ENCODE results near the gene MYH14.

The MYH14 gene

GRCh38 chr19:50202962-50203280, 501 bp upstream of the MYH14 start:
- Histone ChIP-seq H3K4me2 (ENCODE audit: low read length) (no peak overlapping the region), H3K9me2 (replicated peaks; ENCODE audit: control insufficient read depth, low read length) (no peaks in the 10 kb centered on the region), H3K79me2 (ENCODE audit: control insufficient read depth, low read length) (no peaks in the 10 kb centered on the region), H3K36me3 (ENCODE audit: control insufficient read depth, low read length) (no peaks in the 10 kb centered on the region), H3K27ac (ENCODE audit: low read depth, low read length) (no peak overlapping the region), H4K20me1 (ENCODE audit: control insufficient read depth, insufficient read depth, low read depth, low read length) (no peaks in the 10 kb centered on the region), H3K27me3 (ENCODE audit: control insufficient read depth, low read length) (peaks cover 5% of the 10 kb centered on the region; the same call in 1 of the 2 replicates), H3K4me1 (ENCODE audit: control insufficient read depth, low read length) (no peaks in the 10 kb centered on the region), H3K4me3 (ENCODE audit: low read length) (no peak overlapping the region), H3F3A (ENCODE audit: control insufficient read depth, insufficient read depth) (no peaks in the 10 kb centered on the region), H3K9me3 (ENCODE audit: control insufficient read depth, insufficient read depth, low read length) (no peaks in the 10 kb centered on the region)
- no peak for TF ChIP-seq CTCF (IDR thresholded peaks at IDR 0.05; ENCODE audit: low read depth, low read length, poor library complexity, severe bottlenecking)
- TF ChIP-seq EZH2phosphoT487 (IDR thresholded peaks at IDR 0.05; ENCODE audit: borderline replicate concordance, low read length), result no peak

GRCh38 chr19:50204081-50204428, 633 bp downstream of the MYH14 start:
- TF ChIP-seq EZH2phosphoT487 (IDR thresholded peaks at IDR 0.05; ENCODE audit: borderline replicate concordance, low read length) (no peak), CTCF (IDR thresholded peaks at IDR 0.05; ENCODE audit: low read depth, low read length, poor library complexity, severe bottlenecking) (no peak)
- Histone ChIP-seq H3F3A (ENCODE audit: control insufficient read depth, insufficient read depth) (no peaks in the 10 kb centered on the region), H3K9me2 (replicated peaks; ENCODE audit: control insufficient read depth, low read length) (no peaks in the 10 kb centered on the region), H4K20me1 (ENCODE audit: control insufficient read depth, insufficient read depth, low read depth, low read length) (no peaks in the 10 kb centered on the region), H3K4me1 (ENCODE audit: control insufficient read depth, low read length) (no peaks in the 10 kb centered on the region), H3K4me3 (ENCODE audit: low read length) (no peak overlapping the region), H3K79me2 (ENCODE audit: control insufficient read depth, low read length) (no peaks in the 10 kb centered on the region), H3K27ac (ENCODE audit: low read depth, low read length) (no peak overlapping the region), H3K4me2 (ENCODE audit: low read length) (no peak overlapping the region), H3K36me3 (ENCODE audit: control insufficient read depth, low read length) (no peaks in the 10 kb centered on the region), H3K27me3 (ENCODE audit: control insufficient read depth, low read length) (peaks cover 5% of the 10 kb centered on the region; the same call in 1 of the 2 replicates), H3K9me3 (ENCODE audit: control insufficient read depth, insufficient read depth, low read length) (no peaks in the 10 kb centered on the region)

GRCh38 chr19:50204811-50205675, 1.6 kb downstream of the MYH14 start:
- H3K27me3 ChIP-seq (ENCODE audit: control insufficient read depth, low read length), result peaks cover 5% of the 10 kb centered on the region; the same call in 1 of the 2 replicates
- H3K27ac ChIP-seq (ENCODE audit: low read depth, low read length), result no peak overlapping the region
- no peak overlapping the region for H3K4me3 ChIP-seq (ENCODE audit: low read length)
- H3K4me2 ChIP-seq (ENCODE audit: low read length), result no peak overlapping the region
- H4K20me1 ChIP-seq (ENCODE audit: control insufficient read depth, insufficient read depth, low read depth, low read length), result no peaks in the 10 kb centered on the region
- no peaks in the 10 kb centered on the region for H3K4me1 ChIP-seq (ENCODE audit: control insufficient read depth, low read length)
- no peaks in the 10 kb centered on the region for H3K9me3 ChIP-seq (ENCODE audit: control insufficient read depth, insufficient read depth, low read length)
- no peaks in the 10 kb centered on the region for H3K36me3 ChIP-seq (ENCODE audit: control insufficient read depth, low read length)
- no peaks in the 10 kb centered on the region for H3K9me2 ChIP-seq (replicated peaks; ENCODE audit: control insufficient read depth, low read length)
- no peaks in the 10 kb centered on the region for H3K79me2 ChIP-seq (ENCODE audit: control insufficient read depth, low read length)
- H3F3A ChIP-seq (ENCODE audit: control insufficient read depth, insufficient read depth), result no peaks in the 10 kb centered on the region
- TF ChIP-seq CTCF (IDR thresholded peaks at IDR 0.05; ENCODE audit: low read depth, low read length, poor library complexity, severe bottlenecking) (no peak), EZH2phosphoT487 (IDR thresholded peaks at IDR 0.05; ENCODE audit: borderline replicate concordance, low read length) (no peak)

Data from DOHH2 (cell line).